Adipose tissue (tissue), 3 donors: ENCODE data around the gene UBE3D. TPM values are rescaled to one million over a fixed set of nuclear protein-coding genes. Genes with fewer than 3 reads are reported as not detected.
"Not testable (repeated sequence)": the region's sequence is repeated elsewhere in the genome, so short reads cannot be mapped to it uniquely, and the experiment has no call there.

Experiments
- H3K27ac ChIP-seq: one replicate; pipeline ENCODE4 v1.5.1; 2013; ENCODE audit warnings: low read depth, low read length
- WGBS, 3 donors: extraction: QIAGEN DNeasy Blood & Tissue Kit; methylation state at CpG; one replicate each; pipeline ENCODE4 v1.1.7; 2013; 5-methylcytosine and 5-hydroxymethylcytosine counted together
- polyA plus RNA-seq, 3 donors: library from polyadenylated mRNA; stranded (reverse); fragments of 200-250 nt; gene quantifications; one replicate each; pipeline ENCODE4 v1.2.3, GENCODE V29; 2013
- donor health status: healthy with polysubstance abuse.
- donor health status: Bipolar disorder and iron deficiency.
- donor health status: healthy.

Gene UBE3D
- polyA plus RNA-seq, 3 donors: 1.5 to 7.0 (median 3.5) TPM

GRCh38 chr6:82856077-82856476, 209.6 kb downstream of the UBE3D start:
- H3K27ac ChIP-seq: not testable (repeated sequence)
- WGBS, 3 donors: 81 to 97% (median 90%) methylated on average over 4 to 5 of the region's 5 CpGs

GRCh38 chr6:82852904-82853303, 212.7 kb downstream of the UBE3D start:
- 60 to 86% (median 74%) methylated on average over 3 of the region's 3 CpGs for WGBS, 3 donors
- H3K27ac ChIP-seq: not testable (repeated sequence)

- no peak overlapping the region for H3K27ac ChIP-seq
Measured at GRCh38 chr6:82843291-82843885, 222.3 kb downstream of the UBE3D start.

GRCh38 chr6:82842721-82843120, 222.9 kb downstream of the UBE3D start:
- WGBS, 3 donors: 76 to 84% (median 83%) methylated on average over 6 of the region's 6 CpGs

More at GRCh38 chr6:82842721-82843120, 222.9 kb downstream of the UBE3D start:
- H3K27ac ChIP-seq: no peak overlapping the region

Other genes starting within 250 kb of the UBE3D start
- 1 to 10 TPM; 4.3 to 5.7 (median 4.4) TPM for gene DOP1A, start 1.8 kb upstream of the UBE3D start, polyA plus RNA-seq
- 10 to 100 TPM; 12.8 to 57.1 (median 22.6) TPM for gene PGM3, start 127.4 kb upstream of the UBE3D start, polyA plus RNA-seq
- gene RWDD2A, start 127.5 kb upstream of the UBE3D start, polyA plus RNA-seq: 1 to 10 TPM; 3.5 to 4.9 (median 3.6) TPM